AG09309 (cell line): ENCODE results near the gene STX18.

Experiments
- DNase-seq: peaks from one replicate; pipeline ENCODE4 v3.0.0-alpha.2; 2010; ENCODE audit warnings: low read depth
- H3K4me3 ChIP-seq: 2 replicates; pipeline ENCODE4 v1.5.1; 2011; ENCODE audit warnings: mild to moderate bottlenecking, low read depth, low read length, moderate library complexity; ENCODE audit not compliant: control insufficient read depth
- CTCF ChIP-seq: IDR thresholded peaks from 2 replicates; pipeline ENCODE4 v1.5.1; 2011; ENCODE audit warnings: mild to moderate bottlenecking, low read depth, low read length, inconsistent platforms; ENCODE audit not compliant: insufficient read depth, control insufficient read depth; ENCODE audit errors: missing control alignments

Gene STX18

DNA sequence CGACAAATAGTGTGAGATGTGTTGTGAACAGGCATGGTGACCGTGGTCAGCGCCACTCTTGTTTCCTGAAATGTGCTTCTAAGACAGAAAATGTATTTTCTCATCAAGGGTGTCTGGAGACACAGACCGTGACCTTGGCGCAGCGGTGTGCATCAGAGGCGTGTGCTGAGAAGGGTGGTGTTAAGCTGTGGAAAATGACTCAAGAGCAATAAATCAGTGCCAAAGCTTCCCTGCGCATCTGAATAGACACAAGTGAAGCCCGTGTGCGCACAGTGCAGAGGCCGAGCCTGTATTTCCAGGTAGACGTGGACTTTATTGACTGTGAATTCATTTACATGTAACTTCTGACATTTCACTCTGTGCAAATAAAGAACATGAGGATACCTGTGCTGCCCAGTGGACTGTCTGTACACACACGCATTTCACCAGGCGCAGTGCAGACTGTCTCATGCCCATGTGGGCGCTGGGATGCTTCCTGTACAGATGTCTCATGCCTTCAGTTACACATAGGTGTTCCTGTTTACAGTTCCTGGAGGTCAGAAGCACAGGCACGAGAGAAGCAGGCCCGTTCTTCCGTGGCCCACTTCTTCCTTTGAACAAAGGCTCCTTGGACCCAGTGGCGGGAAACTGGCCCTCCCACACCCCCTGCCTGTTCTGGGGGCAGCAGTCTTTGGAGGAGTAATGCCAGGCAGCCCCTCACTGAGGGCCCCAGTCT is 123.0 kb downstream of the STX18 start:
- H3K4me3 ChIP-seq: no peak overlapping the region
- DNase-seq: no peak
- no peak for TF ChIP-seq CTCF

GRCh38 chr4:4417886-4418285 is 124.0 kb downstream of the STX18 start:
- no peak for TF ChIP-seq CTCF
- no peak overlapping the region for H3K4me3 ChIP-seq
- DNase-seq: no peak

DNA sequence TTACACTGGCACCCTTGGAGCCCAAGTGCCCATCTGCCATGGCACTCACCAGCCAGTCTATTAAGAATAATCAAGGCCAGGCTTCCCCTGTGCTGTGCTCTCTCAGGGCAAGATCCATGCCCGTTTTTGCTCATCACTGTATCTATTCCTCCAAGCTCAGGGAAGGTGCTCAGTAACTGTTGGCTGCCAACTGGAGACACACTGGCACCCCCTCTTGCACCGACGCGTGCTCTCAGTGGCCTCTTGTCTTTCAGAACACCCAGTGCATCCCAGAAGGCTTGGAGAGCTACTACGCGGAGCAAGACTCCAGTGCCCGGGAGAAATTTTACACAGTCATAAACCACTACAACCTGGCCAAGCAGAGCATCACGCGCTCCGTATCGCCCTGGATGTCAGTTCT is 124.9 kb downstream of the STX18 start:
- no peak for TF ChIP-seq CTCF
- no peak overlapping the region for H3K4me3 ChIP-seq
- no peak for DNase-seq

DNA sequence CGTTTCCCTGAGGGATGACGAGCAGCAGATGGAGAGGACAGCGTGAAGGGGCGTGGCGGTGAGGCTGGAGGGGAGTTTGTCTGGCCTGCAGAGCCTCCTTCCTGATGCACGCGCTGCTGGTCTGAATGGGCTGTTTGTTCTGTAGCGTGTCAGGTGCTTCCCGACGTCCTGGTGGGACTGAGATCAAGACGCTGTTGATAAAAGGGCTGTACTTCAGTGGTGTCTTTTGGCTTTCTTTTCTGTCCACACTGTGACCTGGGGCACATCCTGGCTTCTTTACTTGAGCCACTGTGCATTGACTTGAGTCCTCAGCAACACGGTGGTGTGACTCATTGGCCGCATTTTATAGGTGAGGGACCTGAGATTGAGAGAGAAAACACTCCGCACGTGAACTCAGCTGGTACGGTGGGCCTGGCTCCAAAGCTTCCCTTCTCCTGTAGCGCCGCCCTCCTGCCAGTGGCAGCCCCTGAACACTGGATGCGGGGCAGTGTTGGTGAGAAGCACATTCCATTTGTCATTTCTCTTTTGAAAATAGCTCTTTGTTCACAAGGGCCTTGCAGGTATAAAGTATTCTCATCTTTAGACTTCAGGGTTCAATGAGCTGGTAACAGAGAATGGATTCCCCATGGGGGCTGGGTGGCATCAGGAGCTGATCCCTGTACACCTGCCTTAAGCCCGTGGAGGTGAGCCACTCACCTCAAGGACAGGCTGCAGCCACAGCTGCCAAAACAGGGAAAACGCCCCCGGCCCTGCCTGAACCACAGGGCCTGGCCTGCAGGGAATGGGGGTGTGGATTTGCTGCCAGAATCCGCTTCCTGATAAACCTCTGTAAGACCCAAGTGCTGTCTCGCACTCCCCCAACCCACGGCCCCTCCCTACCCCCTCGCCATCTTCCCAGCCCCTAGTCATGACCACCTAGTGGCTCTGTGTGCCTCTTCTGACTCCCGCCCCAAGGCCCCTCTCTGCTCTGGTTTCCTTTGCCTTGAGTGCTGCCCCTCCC is 125.7 kb downstream of the STX18 start:
- DNase-seq: no peak
- TF ChIP-seq CTCF: no peak
- no peak overlapping the region for H3K4me3 ChIP-seq

DNA sequence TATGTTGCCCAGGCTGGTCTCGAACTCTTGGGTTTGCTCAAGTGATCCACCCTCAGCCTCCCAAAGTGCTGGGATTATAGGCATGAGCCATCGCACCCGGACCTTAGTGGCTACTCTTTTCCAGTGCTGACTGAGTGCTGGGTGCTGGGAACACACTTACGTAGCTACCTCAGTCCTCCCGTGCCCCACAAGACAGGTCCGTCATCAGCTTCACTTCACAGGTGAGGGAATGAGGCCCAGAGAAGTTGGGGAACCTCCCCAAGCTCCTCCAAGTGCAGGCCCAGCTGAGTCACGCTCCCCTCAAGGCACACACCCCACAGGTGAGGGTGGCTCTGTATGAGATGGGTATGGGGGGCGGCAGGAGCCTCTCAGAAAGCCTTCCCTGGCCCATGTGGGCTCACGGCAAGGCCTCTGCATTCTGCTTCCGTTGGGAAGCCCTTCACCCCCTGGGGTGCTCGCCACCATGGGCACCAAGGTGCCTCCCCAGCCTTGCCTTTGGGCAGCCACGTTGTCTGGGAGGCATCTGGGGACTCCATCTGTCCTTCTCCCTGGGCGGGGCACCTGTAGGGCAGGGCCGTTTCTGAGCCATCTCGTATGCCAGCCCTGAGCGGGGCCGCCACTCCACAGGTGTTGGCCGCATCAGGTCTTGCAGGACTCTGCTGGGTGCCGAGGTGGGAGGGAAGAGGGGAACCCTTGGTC is 126.6 kb downstream of the STX18 start:
- no peak for DNase-seq
- TF ChIP-seq CTCF: no peak
- no peak overlapping the region for H3K4me3 ChIP-seq

GRCh38 chr4:4413806-4414205 is 128.0 kb downstream of the STX18 start:
- no peak for DNase-seq
- TF ChIP-seq CTCF: no peak
- H3K4me3 ChIP-seq: no peak overlapping the region
